Stimulated activated CD4-positive, alpha-beta T cell treated with anti-CD3 and anti-CD28 coated beads, Interleukin-4, amount 100 ng/mL, for 4 hours (primary cell): ENCODE measurements around the gene CELF4.

Source experiments
- DNase-seq, 2 experiments: peaks; one replicate each; pipeline ENCODE4 v3.0.0-alpha.2; 2020

The CELF4 gene

DNA sequence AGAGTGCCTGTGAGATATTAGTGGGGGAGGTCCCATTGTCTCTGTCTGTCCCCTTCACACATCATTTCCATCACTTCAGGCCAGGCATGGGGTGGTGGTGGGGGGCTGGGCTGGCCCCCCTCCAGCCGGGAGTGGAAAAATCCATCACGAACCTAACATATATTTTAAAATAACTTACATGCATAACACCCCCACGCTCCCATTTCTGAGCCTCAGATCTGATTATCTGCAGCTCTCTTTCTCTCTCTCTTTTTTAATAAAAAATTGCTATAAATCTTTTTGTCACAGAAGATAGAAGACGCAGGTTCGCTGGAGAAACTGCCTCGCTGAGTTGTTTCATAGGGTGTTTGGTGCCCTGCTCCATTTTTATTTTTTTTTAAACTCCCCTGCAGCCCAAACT, 159.8 kb downstream of the CELF4 start:
- DNase-seq, result no peak

DNA sequence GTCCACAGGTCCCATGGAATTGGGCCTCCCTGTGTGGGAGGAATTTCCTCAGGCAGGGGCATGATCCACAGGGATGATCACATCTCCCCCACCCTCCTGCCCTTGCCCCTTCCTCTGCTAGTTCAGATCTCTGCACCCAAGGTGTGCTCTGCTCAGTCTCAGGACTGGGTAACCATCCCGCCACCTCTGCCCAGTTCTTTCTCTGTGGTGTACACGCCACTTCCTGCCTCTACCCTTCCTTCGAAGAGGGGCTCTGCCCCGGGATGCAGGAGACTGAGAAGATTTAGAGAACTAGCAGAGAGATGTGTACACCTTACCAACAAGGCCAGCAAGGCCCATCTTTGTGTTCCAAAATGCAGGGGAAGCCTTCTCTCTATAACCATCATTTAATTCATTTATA, 160.4 kb downstream of the CELF4 start:
- DNase-seq, result no peak

GRCh38 chr18:37403788-37404187, 161.8 kb downstream of the CELF4 start:
- DNase-seq, result no peak

GRCh38 chr18:37403100-37403781, 162.4 kb downstream of the CELF4 start:
- DNase-seq, result no peak

GRCh38 chr18:37402735-37403099, 162.9 kb downstream of the CELF4 start:
- DNase-seq, result no peak

DNA sequence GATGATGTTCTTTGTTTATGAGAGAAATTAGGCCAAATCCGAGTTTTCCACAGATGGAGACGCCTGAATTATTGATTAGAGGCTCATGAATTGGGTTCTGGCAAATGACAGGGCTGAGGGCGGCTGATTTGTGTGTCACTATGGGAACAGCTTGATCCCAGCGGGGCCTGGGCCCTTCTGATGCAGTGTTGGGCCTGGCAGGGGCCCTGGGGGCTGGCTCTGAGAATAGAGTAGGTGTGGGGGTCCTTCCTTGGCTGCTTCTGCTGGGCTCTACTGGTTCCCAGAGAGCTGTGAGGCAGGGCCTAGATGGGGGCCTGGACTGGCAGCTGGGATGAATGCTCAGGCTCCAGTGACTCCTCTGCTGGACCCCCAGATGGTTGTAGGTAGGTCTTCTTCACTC, 164.8 kb downstream of the CELF4 start:
- no peak for DNase-seq

GRCh38 chr18:37398248-37398920, 167.2 kb downstream of the CELF4 start:
- no peak for DNase-seq

GRCh38 chr18:37397814-37398213, 167.8 kb downstream of the CELF4 start:
- DNase-seq, result no peak

DNA sequence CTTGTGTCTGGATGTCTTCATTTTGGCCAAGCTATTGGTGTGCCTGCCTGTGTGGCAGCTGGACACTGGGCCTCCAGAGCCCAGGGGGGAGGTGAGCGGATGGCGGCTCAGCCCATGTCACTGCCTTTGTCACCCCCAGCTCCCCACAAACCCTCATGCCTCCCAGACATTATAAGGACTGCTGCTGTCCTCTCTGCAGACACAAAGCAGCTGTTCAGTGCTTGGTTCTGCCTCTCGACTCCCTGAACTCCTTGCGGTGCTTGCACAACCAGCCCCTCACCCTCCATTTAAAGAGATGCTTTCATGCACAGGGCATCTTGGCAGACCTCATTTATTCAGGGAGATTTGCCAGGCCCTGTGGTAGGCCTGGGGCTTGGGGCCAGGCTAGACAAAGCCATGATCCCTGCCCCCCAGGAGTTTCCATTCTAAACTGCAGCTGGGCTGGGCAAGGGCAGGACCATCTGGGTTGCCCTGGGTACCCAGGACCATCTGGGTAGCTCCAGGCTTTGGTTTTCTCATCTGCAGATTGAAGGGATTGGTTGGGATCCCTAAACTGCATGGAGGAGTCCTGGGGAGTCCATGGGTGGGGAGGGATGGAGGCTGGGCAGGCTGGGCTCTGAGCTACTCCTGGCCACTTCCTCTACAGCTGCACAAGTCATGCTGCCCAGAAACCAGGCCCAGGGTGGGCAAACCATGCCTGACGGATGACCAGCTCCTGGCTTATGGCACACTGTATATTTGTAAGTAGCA, 168.5 kb downstream of the CELF4 start:
- no peak for DNase-seq

DNA sequence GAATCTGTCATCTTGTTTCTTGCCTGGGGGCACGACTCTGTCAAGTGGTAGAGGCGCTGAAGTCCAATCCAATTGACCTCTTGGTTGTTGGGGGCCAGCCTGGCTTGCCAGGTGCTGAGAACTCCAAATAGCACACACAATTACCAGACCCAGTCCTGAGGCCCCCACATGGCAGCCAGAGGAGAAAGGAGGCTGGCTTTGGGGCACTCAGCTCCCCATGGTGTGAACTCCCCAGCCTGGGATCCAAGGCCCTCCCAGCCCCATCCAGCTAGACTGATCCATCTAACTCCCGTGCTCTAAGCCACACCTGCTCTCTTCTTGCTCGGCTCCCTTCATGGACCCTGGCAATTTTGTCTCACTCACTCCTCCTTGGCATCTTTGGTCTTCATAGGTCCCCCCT, 170.0 kb downstream of the CELF4 start:
- no peak for DNase-seq

DNA sequence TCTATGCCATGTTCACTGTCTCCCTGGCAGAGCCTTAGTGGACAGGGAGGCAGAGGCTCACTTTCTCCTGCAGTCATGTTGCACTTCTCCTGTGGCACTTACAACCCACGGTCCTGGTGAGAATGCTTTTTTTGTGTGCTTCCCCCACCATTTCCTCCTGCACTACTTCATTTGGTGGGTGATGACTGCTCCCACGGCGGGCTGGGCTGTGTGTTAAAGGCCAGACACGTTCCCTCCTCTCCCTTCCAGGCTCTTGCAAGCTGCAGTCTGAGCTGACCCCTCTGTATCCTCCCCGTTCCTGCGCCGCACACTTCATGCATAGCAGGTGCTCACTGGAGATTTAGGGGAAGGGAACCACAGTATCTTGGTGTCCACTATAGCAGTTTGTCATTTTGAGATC, 170.5 kb downstream of the CELF4 start:
- DNase-seq, result no peak

GRCh38 chr18:37394610-37394965, 171.0 kb downstream of the CELF4 start:
- no peak for DNase-seq

- DNase-seq, result no peak
Observed at GRCh38 chr18:37393945-37394609, 171.5 kb downstream of the CELF4 start.

GRCh38 chr18:37393221-37393827, 172.3 kb downstream of the CELF4 start:
- DNase-seq, result no peak

DNA sequence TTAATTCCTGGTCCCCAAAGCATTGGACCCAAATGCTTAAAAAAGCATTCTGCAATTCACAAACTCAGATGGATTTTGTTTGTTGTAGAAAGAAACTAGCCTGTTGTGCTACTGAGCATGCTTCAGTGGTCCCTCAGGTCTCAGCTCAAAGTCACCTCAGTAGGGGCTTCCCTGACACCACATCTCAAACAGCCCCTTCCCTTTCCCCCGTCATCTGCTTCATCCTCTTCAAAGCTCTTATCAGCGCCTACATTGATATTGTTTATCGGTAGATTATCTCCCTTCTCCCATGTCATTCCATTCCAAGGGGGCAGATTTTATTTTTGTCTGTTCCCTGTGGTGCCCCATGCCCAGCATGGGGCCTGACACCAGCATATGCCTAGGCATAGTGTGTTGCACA, 172.9 kb downstream of the CELF4 start:
- no peak for DNase-seq

GRCh38 chr18:37391698-37392548, 173.7 kb downstream of the CELF4 start:
- no peak for DNase-seq

- DNase-seq, result no peak
Observed at GRCh38 chr18:37391156-37391555, 174.4 kb downstream of the CELF4 start.

- DNase-seq, result no peak
Observed at GRCh38 chr18:37390687-37391086, 174.9 kb downstream of the CELF4 start.

- no peak for DNase-seq
Observed at GRCh38 chr18:37389684-37390368, 175.8 kb downstream of the CELF4 start.

GRCh38 chr18:37389041-37389440, 176.6 kb downstream of the CELF4 start:
- no peak for DNase-seq

DNA sequence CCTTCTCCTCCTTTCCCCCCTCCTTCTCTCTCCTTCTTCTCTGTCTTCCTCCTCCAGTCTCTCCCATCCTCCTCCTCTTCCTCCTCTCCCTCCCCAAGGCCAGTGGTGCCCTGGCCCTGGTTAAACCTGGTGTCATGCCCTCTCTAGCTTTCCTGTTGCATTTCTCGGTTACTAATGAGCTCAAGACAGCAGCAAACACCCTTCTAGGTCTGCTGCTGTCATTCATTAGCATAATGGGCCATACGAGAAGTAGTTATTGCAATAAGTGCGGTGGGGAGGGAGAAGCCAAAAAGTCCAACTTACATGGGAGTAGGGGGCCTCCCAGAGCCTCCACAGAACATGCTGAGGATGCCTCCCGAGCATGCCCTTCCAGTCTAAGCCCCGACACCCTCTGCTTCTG, 177.2 kb downstream of the CELF4 start:
- no peak for DNase-seq
